SK-N-MC (cell line): ENCODE data around the gene DOCK4.

Experiments
- DNase-seq: peaks from one replicate; pipeline ENCODE4 v3.0.0-alpha.2; 2011; ENCODE audit warnings: low read depth, low spot score
- H3K27ac ChIP-seq: fragments of 200-600 bp; sonication (generic); 2 replicates; pipeline ENCODE4 v1.5.1; 2016; ENCODE audit warnings: mixed run types
- H3K36me3 ChIP-seq: fragments of 200-600 bp; sonication (generic); 2 replicates; pipeline ENCODE4 v1.6.1; 2017; ENCODE audit warnings: antibody characterized with exemption, low read length, mixed read lengths; ENCODE audit not compliant: insufficient read depth
- H3K4me3 ChIP-seq: fragments of 200-600 bp; sonication (generic); 2 replicates; pipeline ENCODE4 v1.5.1; 2016
- H3K9ac ChIP-seq: fragments of 200-600 bp; sonication (generic); 2 replicates; pipeline ENCODE4 v1.8.0; 2017; ENCODE audit warnings: mixed run types, mixed read lengths; ENCODE audit not compliant: insufficient read length
- H3K9me3 ChIP-seq: fragments of 200-600 bp; sonication (generic); 2 replicates; pipeline ENCODE4 v1.6.1; 2017; ENCODE audit warnings: low read depth, mild to moderate bottlenecking, antibody characterized with exemption, low read length, moderate library complexity, mixed read lengths
- EZH2 ChIP-seq: fragments of 200-600 bp; sonication (generic); IDR thresholded peaks from one replicate; pipeline ENCODE4 v1.6.1; 2017; ENCODE audit warnings: antibody characterized with exemption
- FOXP2 ChIP-seq: optimal IDR thresholded peaks from 2 replicates; pipeline ENCODE3; 2011; ENCODE audit warnings: mild to moderate bottlenecking, moderate library complexity; ENCODE audit not compliant: insufficient read depth; ENCODE audit errors: extremely low read length, control extremely low read depth
- POLR2AphosphoS5 ChIP-seq: IDR thresholded peaks from 2 replicates; pipeline ENCODE4 v1.6.1; 2012; ENCODE audit warnings: mild to moderate bottlenecking, low read depth, low read length, borderline replicate concordance

DOCK4 gene

DNA sequence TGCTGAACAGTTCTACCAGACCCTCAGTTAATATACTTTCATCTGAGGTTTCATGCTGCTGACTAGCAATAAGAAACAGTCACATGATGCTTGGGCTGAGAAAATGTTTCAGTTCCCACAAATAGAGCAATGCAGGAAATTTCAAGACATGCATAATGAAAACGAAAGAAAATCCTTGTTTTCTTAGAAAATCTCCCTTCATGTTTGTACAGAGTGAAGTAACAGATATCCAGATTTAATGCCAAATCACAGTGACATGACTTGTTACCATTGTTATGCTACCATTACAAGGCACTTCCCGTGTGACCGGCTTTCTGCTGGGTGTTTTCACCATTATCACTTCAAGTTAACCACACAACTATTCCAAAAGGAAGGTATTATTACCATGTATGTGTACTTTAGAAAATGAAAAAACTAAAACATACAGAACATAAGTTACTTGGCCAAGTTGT is 121.7 kb downstream of the DOCK4 start:
- Histone ChIP-seq H3K27ac (no peak overlapping the region), H3K36me3 (no peaks in the 10 kb centered on the region), H3K4me3 (no peak overlapping the region), H3K9me3 (no peaks in the 10 kb centered on the region), H3K9ac (no peak overlapping the region)
- no peak for DNase-seq
- TF ChIP-seq POLR2AphosphoS5 (no peak), FOXP2 (no peak)

DNA sequence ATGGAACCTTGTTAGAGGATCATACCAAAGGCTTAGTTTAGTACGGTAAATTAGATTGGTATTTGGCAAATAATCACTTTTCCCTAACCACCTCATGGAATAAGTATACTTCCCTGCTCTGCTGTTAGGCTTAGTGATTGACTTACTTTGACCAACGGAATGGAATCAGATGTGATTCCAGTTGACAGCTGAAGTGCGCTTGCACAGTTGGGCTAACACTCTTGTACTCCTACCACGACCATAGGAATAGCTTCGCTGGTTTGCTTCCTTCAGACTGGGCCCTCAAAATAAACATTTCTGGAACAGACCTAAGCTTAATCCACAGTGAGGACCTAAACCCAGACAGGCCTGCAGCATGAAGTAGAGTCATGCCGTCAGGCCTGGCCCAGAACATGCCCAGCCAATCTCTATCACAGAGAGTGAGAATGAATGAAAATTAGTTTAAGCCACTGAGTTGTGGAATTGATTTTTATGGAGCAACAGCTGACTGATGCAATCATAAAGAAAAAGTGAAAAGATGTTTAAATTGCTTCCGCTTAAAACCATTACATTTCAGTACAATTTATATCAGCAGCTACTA is 122.3 kb downstream of the DOCK4 start:
- no peak overlapping the region for H3K4me3 ChIP-seq
- no peak overlapping the region for H3K9ac ChIP-seq
- no peak for TF ChIP-seq EZH2
- no peak for TF ChIP-seq POLR2AphosphoS5
- no peak for TF ChIP-seq FOXP2
- H3K9me3 ChIP-seq: no peaks in the 10 kb centered on the region
- no peak for DNase-seq
- no peak overlapping the region for H3K27ac ChIP-seq
- H3K36me3 ChIP-seq: no peaks in the 10 kb centered on the region

DNA sequence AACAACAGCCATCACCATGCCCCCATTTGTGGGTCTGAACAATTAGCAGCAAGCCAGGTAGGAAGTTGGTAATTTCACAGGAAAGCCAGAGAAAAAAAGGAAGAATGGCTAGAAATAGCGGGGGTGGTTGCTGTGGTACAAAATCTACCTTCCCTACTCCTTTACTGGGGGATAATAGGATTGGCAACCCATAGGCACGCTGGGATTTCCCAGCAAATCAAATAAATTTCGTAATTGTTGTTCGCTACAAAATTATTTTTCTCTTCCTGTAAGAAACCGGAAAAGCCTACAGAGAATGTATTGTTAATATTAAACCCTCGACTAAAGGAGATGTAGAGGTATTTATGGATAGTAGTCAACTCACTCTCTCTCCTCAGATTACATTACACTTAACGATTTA is 123.9 kb downstream of the DOCK4 start:
- Histone ChIP-seq H3K9me3 (no peaks in the 10 kb centered on the region), H3K27ac (no peak overlapping the region), H3K9ac (no peak overlapping the region), H3K4me3 (no peak overlapping the region), H3K36me3 (no peaks in the 10 kb centered on the region)
- no peak for TF ChIP-seq POLR2AphosphoS5
- TF ChIP-seq EZH2: no peak
- TF ChIP-seq FOXP2: no peak
- no peak for DNase-seq

DNA sequence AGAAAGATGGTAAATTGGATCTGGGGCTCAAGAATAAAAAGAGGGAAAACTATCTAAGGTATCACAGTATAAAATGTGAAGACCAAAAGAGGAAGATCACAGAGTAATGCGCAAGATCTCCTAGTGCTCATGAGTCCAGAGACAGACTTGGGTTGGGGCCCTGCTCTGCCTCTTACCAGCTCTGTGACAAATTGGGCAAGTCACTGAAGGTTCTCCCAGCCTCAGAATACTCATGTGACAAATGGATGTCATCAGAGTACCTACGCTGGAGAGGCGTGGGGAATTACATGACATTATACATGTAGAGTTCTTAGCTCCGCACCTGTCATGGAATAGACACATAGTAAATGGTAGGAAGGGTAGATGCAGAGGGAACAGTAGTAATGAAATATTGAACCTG is 124.4 kb downstream of the DOCK4 start:
- H3K9ac ChIP-seq: no peak overlapping the region
- TF ChIP-seq EZH2 (no peak), POLR2AphosphoS5 (no peak), FOXP2 (no peak)
- DNase-seq: no peak
- H3K36me3 ChIP-seq: no peaks in the 10 kb centered on the region
- H3K27ac ChIP-seq: no peak overlapping the region
- H3K9me3 ChIP-seq: no peaks in the 10 kb centered on the region
- H3K4me3 ChIP-seq: no peak overlapping the region

DNA sequence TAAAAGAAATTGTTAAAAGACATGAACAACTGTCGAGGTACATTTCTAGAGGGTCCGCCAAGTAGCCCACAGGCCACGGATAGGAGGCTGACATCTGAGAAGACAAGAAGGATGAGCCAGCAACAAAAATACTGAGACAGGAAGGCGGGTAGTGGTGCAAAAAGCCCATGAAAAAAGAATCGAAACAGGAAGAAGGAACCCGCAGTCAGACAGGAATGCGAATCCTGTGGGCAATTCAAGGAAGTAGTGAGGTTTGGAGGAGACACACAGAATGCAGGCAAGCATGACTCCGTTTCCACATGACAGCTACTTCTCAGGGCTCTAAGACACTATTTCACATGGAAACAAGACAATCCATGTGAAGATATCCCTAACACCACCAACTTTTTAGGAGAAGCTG is 125.2 kb downstream of the DOCK4 start:
- no peak for DNase-seq
- H3K9ac ChIP-seq: no peak overlapping the region
- no peak overlapping the region for H3K4me3 ChIP-seq
- no peaks in the 10 kb centered on the region for H3K9me3 ChIP-seq
- H3K36me3 ChIP-seq: no peaks in the 10 kb centered on the region
- no peak overlapping the region for H3K27ac ChIP-seq
- TF ChIP-seq EZH2 (no peak), FOXP2 (no peak), POLR2AphosphoS5 (no peak)

DNA sequence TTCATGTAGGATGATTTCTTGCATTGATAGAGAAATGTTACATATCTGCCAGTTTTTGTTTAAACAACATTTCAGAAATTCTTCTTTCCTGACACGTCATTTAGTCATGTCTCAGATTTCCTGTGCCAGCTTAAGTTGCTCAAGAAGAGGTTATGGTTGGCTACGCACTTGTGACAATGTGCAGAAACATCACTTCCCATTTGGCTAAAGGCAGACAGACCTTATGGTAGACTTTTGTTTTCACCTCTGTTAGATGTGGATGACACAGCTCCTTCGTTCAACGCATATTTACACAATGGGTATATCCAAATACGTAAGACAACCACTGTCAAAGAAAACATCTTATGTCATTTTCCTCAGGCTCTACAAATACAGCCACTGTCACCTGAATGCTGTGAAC is 125.8 kb downstream of the DOCK4 start:
- Histone ChIP-seq H3K4me3 (no peak overlapping the region), H3K27ac (no peak overlapping the region), H3K36me3 (no peaks in the 10 kb centered on the region), H3K9me3 (no peaks in the 10 kb centered on the region), H3K9ac (no peak overlapping the region)
- no peak for TF ChIP-seq POLR2AphosphoS5
- TF ChIP-seq FOXP2: no peak
- no peak for TF ChIP-seq EZH2
- DNase-seq: no peak

DNA sequence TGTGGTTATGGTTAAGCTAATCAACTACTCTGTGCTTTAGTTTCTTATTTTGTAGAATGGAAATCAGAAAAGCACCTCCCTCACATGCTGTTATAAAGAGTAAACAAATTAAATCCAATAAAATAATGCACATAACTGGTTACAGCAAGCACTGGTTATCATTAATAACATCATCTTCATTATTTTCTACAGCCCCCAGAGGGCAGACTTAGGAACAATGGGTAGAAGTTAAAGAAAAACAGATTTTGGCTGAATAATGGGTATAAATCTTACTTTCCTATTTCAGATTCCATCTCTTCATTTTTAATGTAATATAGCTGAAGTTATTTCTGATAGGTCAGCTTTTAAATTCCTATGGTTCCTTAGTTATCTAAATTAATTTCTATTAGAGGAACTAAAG is 126.5 kb downstream of the DOCK4 start:
- Histone ChIP-seq H3K27ac (no peak overlapping the region), H3K9ac (no peak overlapping the region), H3K9me3 (no peaks in the 10 kb centered on the region), H3K4me3 (no peak overlapping the region), H3K36me3 (no peaks in the 10 kb centered on the region)
- DNase-seq: no peak
- no peak for TF ChIP-seq POLR2AphosphoS5
- TF ChIP-seq FOXP2: no peak
- no peak for TF ChIP-seq EZH2

DNA sequence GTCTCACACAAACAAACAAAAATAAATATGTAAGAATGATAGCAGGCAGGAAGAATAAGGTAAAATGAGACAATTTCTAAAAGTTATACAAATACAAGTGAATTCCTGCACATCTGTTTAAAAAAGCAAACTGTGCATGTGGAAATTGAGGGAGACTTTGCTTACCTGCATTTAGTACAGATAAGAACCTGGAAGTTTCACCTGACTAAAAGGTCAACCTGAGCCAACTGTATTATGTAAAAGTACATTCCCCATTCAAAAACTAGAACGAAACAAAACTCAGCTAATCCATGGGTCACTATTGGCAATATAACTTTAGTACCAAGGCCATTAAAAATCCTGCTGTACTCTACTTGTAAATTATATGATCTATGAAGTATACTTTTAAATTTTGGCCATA is 127.1 kb downstream of the DOCK4 start:
- no peak for DNase-seq
- TF ChIP-seq POLR2AphosphoS5 (no peak), FOXP2 (no peak), EZH2 (no peak)
- Histone ChIP-seq H3K9me3 (no peaks in the 10 kb centered on the region), H3K36me3 (no peaks in the 10 kb centered on the region), H3K4me3 (no peak overlapping the region), H3K9ac (no peak overlapping the region), H3K27ac (no peak overlapping the region)

DNA sequence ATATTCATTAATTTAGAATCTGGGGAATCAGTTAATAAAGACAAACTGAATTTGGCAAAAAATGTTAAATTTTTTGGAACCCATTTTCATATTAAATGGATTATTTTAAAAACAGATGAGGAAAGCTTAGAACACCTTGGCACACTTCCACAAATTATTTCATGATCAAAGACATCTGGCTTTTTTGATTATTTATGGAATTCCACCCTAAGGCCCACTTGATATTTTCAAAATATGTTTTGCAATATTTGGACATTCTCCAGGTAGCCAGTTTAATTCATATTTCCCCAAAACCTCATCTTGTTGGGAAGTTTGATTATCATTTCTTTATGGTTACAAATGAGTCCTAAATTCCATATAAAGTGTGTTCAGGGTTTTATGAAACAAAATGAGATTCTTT is 129.9 kb downstream of the DOCK4 start:
- no peak; the same call in 1 of the 2 replicates for TF ChIP-seq POLR2AphosphoS5
- no peak for TF ChIP-seq FOXP2
- TF ChIP-seq EZH2: no peak
- H3K9ac ChIP-seq: no peak overlapping the region
- H3K36me3 ChIP-seq: no peaks in the 10 kb centered on the region
- DNase-seq: no peak
- no peak overlapping the region for H3K4me3 ChIP-seq
- peak overlapping the region; percentile 38; the same call in 1 of the 2 replicates for H3K27ac ChIP-seq
- H3K9me3 ChIP-seq: no peaks in the 10 kb centered on the region
